Dermis microvascular lymphatic vessel endothelial cell (primary cell): ENCODE data around the gene OR1D2. TPM values are rescaled to one million over a fixed set of nuclear protein-coding genes. Genes with fewer than 3 reads are reported as not detected.
"Not testable (repeated sequence)": the region's sequence is repeated elsewhere in the genome, so short reads cannot be mapped to it uniquely, and the experiment has no call there.

Experiments used
- DNase-seq, 2 donors: peaks; one replicate each; pipeline versions ENCODE4 v3.0.0 to v3.0.0-alpha.2; 2010; ENCODE audit warnings: low read depth in 2 of 2
- total RNA-seq: library from RNA; depleted of rRNA; stranded (reverse); fragments of >200 nt; gene quantifications from 2 replicates; pipeline ENCODE4 v1.2.1, GENCODE V29; 2014

OR1D2 gene
- not detected in 2 replicates for total RNA-seq

- no peak for DNase-seq
Measured at GRCh38 chr17:3104322-3104721, at the start of gene OR1D2. TSS of gene OR1D2 (minus strand) at chr17:3104422. CDS start at chr17:3092996, 11,426 bp downstream.

- not testable (repeated sequence) for DNase-seq
Measured at GRCh38 chr17:3137494-3137893, 33.3 kb upstream of the OR1D2 start.

- no peak for DNase-seq
Measured at GRCh38 chr17:3127451-3127850, 23.2 kb upstream of the OR1D2 start, which contains the start of gene OR1G1. TSS of gene OR1G1 (minus strand) at chr17:3127551. CDS start at chr17:3127551, 0 bp downstream.

GRCh38 chr17:3073850-3074249, 30.4 kb downstream of the OR1D2 start:
- DNase-seq: not testable (repeated sequence)

GRCh38 chr17:3065192-3065591, 39.0 kb downstream of the OR1D2 start:
- peak in 1 of 2 donors; percentile 44 for DNase-seq

- DNase-seq: not testable (repeated sequence)
Measured at GRCh38 chr17:3063507-3063906, 40.7 kb downstream of the OR1D2 start, which contains the start of gene OR1D5. TSS of gene OR1D5 (minus strand) at chr17:3063607. CDS start at chr17:3063607, 0 bp downstream.

- not testable (repeated sequence) for DNase-seq
Measured at GRCh38 chr17:3062824-3063377, 41.3 kb downstream of the OR1D2 start.

- DNase-seq: not testable (repeated sequence)
Measured at GRCh38 chr17:3054868-3055267, 49.4 kb downstream of the OR1D2 start.

GRCh38 chr17:3049705-3050295, 54.4 kb downstream of the OR1D2 start:
- DNase-seq: no peak

GRCh38 chr17:3048727-3049471, 55.3 kb downstream of the OR1D2 start:
- peak; percentile 98 for DNase-seq

GRCh38 chr17:3046753-3047152, 57.5 kb downstream of the OR1D2 start:
- no peak for DNase-seq

- DNase-seq: no peak
Measured at GRCh38 chr17:3043737-3044365, 60.4 kb downstream of the OR1D2 start.

GRCh38 chr17:3040882-3041281, 63.3 kb downstream of the OR1D2 start:
- DNase-seq: no peak

- DNase-seq: peak; percentile 16 to 17
Measured at GRCh38 chr17:3039736-3040135, 64.5 kb downstream of the OR1D2 start.

GRCh38 chr17:3038941-3039340, 65.3 kb downstream of the OR1D2 start:
- no peak for DNase-seq

Other genes with a start within 250 kb of the OR1D2 start
- not detected in 2 replicates for gene OR1D5, start 40.8 kb downstream of the OR1D2 start, total RNA-seq
- gene OR1G1, start 23.1 kb upstream of the OR1D2 start, total RNA-seq: not detected in 2 replicates
- not detected in 2 replicates for gene OR1A2, start 93.1 kb upstream of the OR1D2 start, total RNA-seq
- gene OR1A1, start 103.2 kb upstream of the OR1D2 start, total RNA-seq: not detected in 2 replicates
- not detected in 2 replicates for gene OR3A1, start 193.9 kb upstream of the OR1D2 start, total RNA-seq